Right lobe of liver (tissue), 4 donors: ENCODE results near the gene CFAP43.

Experiments used
- POLR2A ChIP-seq: fragments of 450-650 bp; IDR thresholded peaks from one replicate; pipeline ENCODE4 v1.6.1; 2017; ENCODE audit warnings: antibody characterized with exemption, mild to moderate bottlenecking
- TF ChIP-seq, protein P1 (sequence below), 4 donors: fragments of 200-600 bp in 3 of 4; fragments of 450-650 bp in 1 of 4; IDR thresholded peaks; one replicate each; pipeline versions ENCODE4 v1.5.1 to v1.8.0; 2016 to 2022; ENCODE audit warnings: antibody characterized with exemption in 4 of 4, mild to moderate bottlenecking in 2 of 4
- donor health status: DM: no; HTN: no; CAD: no.
- donor health status: DM: no; HTN: no; CAD: no.
- donor health status: DM: no; HTN: yes; CAD: no.

DNA sequence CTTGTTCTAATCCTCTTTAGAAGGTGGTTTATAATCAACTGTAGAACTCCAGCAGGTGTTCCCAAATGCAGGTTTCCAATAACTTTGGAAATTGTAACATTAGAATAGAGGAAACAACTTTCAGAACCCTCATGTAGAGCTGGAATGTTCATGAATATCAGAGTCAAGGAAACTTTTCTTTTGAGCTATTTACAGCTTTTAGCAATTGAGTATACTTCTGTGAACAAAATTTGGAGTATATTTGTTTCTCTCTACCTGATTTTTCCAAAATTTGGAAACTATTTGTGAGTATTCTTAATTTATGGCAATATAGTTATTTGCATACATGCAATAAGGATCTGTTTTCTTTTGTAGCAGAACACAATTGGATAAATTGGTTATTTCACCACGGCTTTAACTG is 2.8 kb upstream of the CFAP43 start:
- TF ChIP-seq, protein P1, sequence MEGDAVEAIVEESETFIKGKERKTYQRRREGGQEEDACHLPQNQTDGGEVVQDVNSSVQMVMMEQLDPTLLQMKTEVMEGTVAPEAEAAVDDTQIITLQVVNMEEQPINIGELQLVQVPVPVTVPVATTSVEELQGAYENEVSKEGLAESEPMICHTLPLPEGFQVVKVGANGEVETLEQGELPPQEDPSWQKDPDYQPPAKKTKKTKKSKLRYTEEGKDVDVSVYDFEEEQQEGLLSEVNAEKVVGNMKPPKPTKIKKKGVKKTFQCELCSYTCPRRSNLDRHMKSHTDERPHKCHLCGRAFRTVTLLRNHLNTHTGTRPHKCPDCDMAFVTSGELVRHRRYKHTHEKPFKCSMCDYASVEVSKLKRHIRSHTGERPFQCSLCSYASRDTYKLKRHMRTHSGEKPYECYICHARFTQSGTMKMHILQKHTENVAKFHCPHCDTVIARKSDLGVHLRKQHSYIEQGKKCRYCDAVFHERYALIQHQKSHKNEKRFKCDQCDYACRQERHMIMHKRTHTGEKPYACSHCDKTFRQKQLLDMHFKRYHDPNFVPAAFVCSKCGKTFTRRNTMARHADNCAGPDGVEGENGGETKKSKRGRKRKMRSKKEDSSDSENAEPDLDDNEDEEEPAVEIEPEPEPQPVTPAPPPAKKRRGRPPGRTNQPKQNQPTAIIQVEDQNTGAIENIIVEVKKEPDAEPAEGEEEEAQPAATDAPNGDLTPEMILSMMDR (IDR thresholded peaks at IDR 0.05), result no peak
- no peak for TF ChIP-seq POLR2A
